Sigmoid colon (tissue), 7 donors: ENCODE results near the gene PTPN13. TPM values are rescaled to one million over a fixed set of nuclear protein-coding genes. Genes with fewer than 3 reads are reported as not detected.

Experiments used
- DNase-seq: peaks from one replicate; pipeline ENCODE4 v3.0.0-alpha.2; 2019
- H3K27ac ChIP-seq, 4 donors: fragments of 200-600 bp; sonication (generic); one replicate each; pipeline ENCODE4 v1.5.1; 2016 to 2019; ENCODE audit warnings: mild to moderate bottlenecking in 1 of 4
- H3K27me3 ChIP-seq, 3 donors: fragments of 200-600 bp; sonication (generic); one replicate each; pipeline ENCODE4 v1.5.1; 2019; ENCODE audit warnings: mild to moderate bottlenecking in 1 of 3
- H3K36me3 ChIP-seq, 4 donors: fragments of 200-600 bp; sonication (generic); one replicate each; pipeline ENCODE4 v1.5.1; 2016 to 2019
- H3K4me1 ChIP-seq, 4 donors: fragments of 200-600 bp; sonication (generic); one replicate each; pipeline ENCODE4 v1.5.1; 2017 to 2019
- H3K4me3 ChIP-seq, 4 donors: fragments of 200-600 bp; sonication (generic); one replicate each; pipeline ENCODE4 v1.5.1; 2017 to 2019; ENCODE audit warnings: mild to moderate bottlenecking in 2 of 4, moderate library complexity in 1 of 4
- H3K9me3 ChIP-seq, 4 donors: fragments of 200-600 bp in 3 of 4; sonication (generic) in 3 of 4; one replicate each; pipeline versions ENCODE4 v1.5.1 to v1.6.1; 2013 to 2019
- EP300 ChIP-seq, 4 donors: sonication (generic); formaldehyde crosslinking; IDR thresholded peaks; one replicate each; pipeline ENCODE4 v1.6.1; 2017; ENCODE audit warnings: antibody characterized with exemption in 4 of 4
- POLR2A ChIP-seq, 2 donors: fragments of 450-650 bp; IDR thresholded peaks; one replicate each; pipeline ENCODE4 v1.6.1; 2016; ENCODE audit warnings: antibody characterized with exemption in 2 of 2, mild to moderate bottlenecking in 2 of 2, moderate library complexity in 2 of 2
- POLR2AphosphoS5 ChIP-seq, 4 donors: sonication (generic); formaldehyde crosslinking; IDR thresholded peaks; one replicate each; pipeline ENCODE4 v1.6.1; 2017; ENCODE audit warnings: antibody characterized with exemption in 4 of 4
- WGBS, 2 donors: extraction: QIAGEN DNeasy Blood & Tissue Kit; methylation state at CpG; one replicate each; pipeline ENCODE4 v1.1.7; 2013; 5-methylcytosine and 5-hydroxymethylcytosine counted together
- intact Hi-C: fragments of 100-400 bp; cut with DNase I; formaldehyde crosslinking; loops from one replicate; pipeline ENCODE4 v1.15.1; 2023
- polyA plus RNA-seq, 3 donors: library from polyadenylated mRNA; stranded (reverse); fragments of 200-250 nt; gene quantifications; one replicate each; pipeline ENCODE4 v1.2.3, GENCODE V29; 2013
- total RNA-seq, 4 donors: library from RNA; depleted of rRNA; stranded (reverse); fragments of >200 nt; gene quantifications; one replicate each; pipeline ENCODE4 v1.1.0, GENCODE V29; 2016
- TF ChIP-seq, protein P1 (sequence below), 4 experiments: fragments of 450-650 bp in 3 of 4; fragments of 200-600 bp in 1 of 4; IDR thresholded peaks; one replicate each; pipeline ENCODE4 v1.5.1; 2016 to 2019; ENCODE audit warnings: antibody characterized with exemption in 4 of 4, mild to moderate bottlenecking in 3 of 4, moderate library complexity in 2 of 4
- donor health status: healthy with polysubstance abuse.
- donor health status: Bipolar disorder and iron deficiency.
- donor health status: healthy.

PTPN13 gene
- total and polyA plus RNA-seq, 7 donors: 0.60 to 16.1 (median 9.9) TPM

DNA sequence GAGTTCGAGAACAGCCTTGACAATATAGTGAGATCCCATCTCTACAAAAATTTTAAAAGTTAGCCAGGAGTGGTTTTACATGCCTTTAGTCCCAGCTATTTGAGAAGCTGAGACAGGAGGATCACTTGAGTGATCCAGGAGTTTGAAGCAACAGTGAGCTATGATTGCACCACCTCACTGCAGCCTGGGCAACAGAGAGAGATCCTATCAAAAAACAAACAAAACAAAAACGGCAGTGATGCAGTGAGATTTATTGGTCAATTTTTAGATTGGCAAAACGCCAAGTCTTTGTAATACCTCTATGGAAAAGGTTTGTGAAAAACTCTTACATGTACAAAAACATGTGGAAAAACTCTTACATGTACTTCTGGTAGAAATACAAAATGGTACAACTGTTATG, 91.3 kb downstream of the PTPN13 start:
- WGBS, 2 donors: 45 to 61% methylated on average over 3 of the region's 3 CpGs
- H3K4me1 ChIP-seq: no peaks in the 10 kb centered on the region
- no peak overlapping the region for H3K27ac ChIP-seq
- DNase-seq: no peak
- H3K4me3 ChIP-seq: no peak overlapping the region
- H3K27me3 ChIP-seq: no peaks in the 10 kb centered on the region
- intact Hi-C loops: no loop called here
- no peaks in the 10 kb centered on the region for H3K9me3 ChIP-seq
- TF ChIP-seq POLR2AphosphoS5 (IDR thresholded peaks at IDR 0.05) (no peak), EP300 (IDR thresholded peaks at IDR 0.05) (no peak), POLR2A (IDR thresholded peaks at IDR 0.05) (no peak)
- TF ChIP-seq, protein P1, sequence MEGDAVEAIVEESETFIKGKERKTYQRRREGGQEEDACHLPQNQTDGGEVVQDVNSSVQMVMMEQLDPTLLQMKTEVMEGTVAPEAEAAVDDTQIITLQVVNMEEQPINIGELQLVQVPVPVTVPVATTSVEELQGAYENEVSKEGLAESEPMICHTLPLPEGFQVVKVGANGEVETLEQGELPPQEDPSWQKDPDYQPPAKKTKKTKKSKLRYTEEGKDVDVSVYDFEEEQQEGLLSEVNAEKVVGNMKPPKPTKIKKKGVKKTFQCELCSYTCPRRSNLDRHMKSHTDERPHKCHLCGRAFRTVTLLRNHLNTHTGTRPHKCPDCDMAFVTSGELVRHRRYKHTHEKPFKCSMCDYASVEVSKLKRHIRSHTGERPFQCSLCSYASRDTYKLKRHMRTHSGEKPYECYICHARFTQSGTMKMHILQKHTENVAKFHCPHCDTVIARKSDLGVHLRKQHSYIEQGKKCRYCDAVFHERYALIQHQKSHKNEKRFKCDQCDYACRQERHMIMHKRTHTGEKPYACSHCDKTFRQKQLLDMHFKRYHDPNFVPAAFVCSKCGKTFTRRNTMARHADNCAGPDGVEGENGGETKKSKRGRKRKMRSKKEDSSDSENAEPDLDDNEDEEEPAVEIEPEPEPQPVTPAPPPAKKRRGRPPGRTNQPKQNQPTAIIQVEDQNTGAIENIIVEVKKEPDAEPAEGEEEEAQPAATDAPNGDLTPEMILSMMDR (IDR thresholded peaks at IDR 0.05): no peak
- H3K36me3 ChIP-seq: no peaks in the 10 kb centered on the region

- Histone ChIP-seq H3K27ac (no peak overlapping the region), H3K9me3 (no peaks in the 10 kb centered on the region), H3K36me3 (peaks cover 0 to 5% (median 0%) of the 10 kb centered on the region in 4 donors), H3K27me3 (no peaks in the 10 kb centered on the region), H3K4me1 (no peaks in the 10 kb centered on the region), H3K4me3 (no peak overlapping the region)
- intact Hi-C loops: no loop called here
- TF ChIP-seq POLR2AphosphoS5 (IDR thresholded peaks at IDR 0.05) (no peak), EP300 (IDR thresholded peaks at IDR 0.05) (no peak), POLR2A (IDR thresholded peaks at IDR 0.05) (no peak)
- TF ChIP-seq, protein P1 (IDR thresholded peaks at IDR 0.05): no peak
- no peak for DNase-seq
- WGBS, 2 donors: 84 to 91% methylated on average over 3 of the region's 3 CpGs
These were observed 92.6 kb downstream of the PTPN13 start for GRCh38 chr4:86686741-86687140.

- no peaks in the 10 kb centered on the region for H3K4me1 ChIP-seq
- no peak overlapping the region for H3K27ac ChIP-seq
- no peak overlapping the region for H3K4me3 ChIP-seq
- intact Hi-C loops: no loop called here
- no peaks in the 10 kb centered on the region for H3K9me3 ChIP-seq
- peaks cover 0 to 5% (median 0%) of the 10 kb centered on the region in 4 donors for H3K36me3 ChIP-seq
- no peaks in the 10 kb centered on the region for H3K27me3 ChIP-seq
- 65 to 88% methylated on average over 2 of the region's 2 CpGs for WGBS, 2 donors
- no peak for DNase-seq
- TF ChIP-seq, protein P1 (IDR thresholded peaks at IDR 0.05): no peak
- no peak for TF ChIP-seq POLR2AphosphoS5 (IDR thresholded peaks at IDR 0.05)
- TF ChIP-seq POLR2A (IDR thresholded peaks at IDR 0.05): no peak
- no peak for TF ChIP-seq EP300 (IDR thresholded peaks at IDR 0.05)
These were observed 93.9 kb downstream of the PTPN13 start for GRCh38 chr4:86688026-86688425.

DNA sequence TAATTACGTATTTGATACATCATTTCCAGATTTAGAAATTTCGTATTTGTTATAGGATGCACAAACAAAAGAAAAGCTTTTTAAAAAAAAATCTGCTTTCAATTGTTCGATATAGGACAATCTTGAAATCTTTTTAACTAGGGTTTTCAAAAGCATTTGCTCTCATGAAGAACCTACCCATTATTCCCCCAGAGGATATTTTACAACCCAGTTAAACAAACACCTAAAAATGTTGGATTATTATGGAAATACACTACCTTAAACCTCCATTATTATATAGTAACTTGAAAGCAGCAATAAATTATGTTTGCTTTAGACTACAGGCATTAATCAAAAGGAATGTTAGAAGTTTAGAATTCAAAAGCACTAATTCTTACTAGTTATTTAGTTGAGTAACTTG, 110.5 kb downstream of the PTPN13 start:
- H3K9me3 ChIP-seq: no peaks in the 10 kb centered on the region
- no peaks in the 10 kb centered on the region for H3K27me3 ChIP-seq
- no peaks in the 10 kb centered on the region for H3K4me1 ChIP-seq
- H3K27ac ChIP-seq: no peak overlapping the region
- no peak for DNase-seq
- intact Hi-C loops: no loop called here
- H3K36me3 ChIP-seq: no peaks in the 10 kb centered on the region
- TF ChIP-seq EP300 (IDR thresholded peaks at IDR 0.05) (no peak), POLR2AphosphoS5 (IDR thresholded peaks at IDR 0.05) (no peak), POLR2A (IDR thresholded peaks at IDR 0.05) (no peak)
- TF ChIP-seq, protein P1 (IDR thresholded peaks at IDR 0.05): no peak
- WGBS, 2 donors: 92 to 93% methylated on average over 3 of the region's 3 CpGs
- no peak overlapping the region for H3K4me3 ChIP-seq

DNA sequence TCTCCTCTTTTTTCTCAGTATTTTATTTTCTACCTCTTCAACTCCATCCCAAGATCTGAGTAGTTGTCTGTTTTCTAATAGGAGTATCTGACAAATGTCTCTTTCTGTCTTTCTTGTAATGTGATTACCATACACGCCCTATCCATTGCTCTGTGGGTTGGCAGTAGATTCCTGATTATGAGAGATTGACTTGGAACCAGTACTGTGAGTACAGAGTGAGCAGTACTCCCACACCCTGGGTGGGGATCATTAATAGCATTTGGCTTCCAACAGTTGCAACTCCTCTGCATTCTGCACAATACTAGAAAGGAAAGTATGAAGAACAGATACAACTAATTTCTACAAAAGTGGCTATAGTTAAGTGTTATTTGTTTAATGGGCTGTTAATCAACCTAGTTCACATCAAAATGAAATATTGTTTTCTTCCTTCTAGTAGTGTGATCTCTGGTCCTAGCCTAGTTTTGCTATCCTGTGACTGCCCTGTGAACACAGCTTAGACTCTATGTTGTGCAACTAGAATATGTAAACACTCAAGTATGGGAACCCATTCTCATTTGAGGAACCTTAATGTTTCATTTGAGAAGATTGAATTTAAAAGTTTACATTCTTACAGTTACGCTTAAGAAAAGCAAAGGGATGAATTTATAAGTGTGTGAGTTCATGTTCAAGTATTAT, 112.9 kb downstream of the PTPN13 start:
- intact Hi-C loops: no loop called here
- Histone ChIP-seq H3K27me3 (no peaks in the 10 kb centered on the region), H3K4me1 (no peaks in the 10 kb centered on the region), H3K27ac (no peak overlapping the region), H3K9me3 (no peaks in the 10 kb centered on the region), H3K36me3 (no peaks in the 10 kb centered on the region), H3K4me3 (no peak overlapping the region)
- WGBS, 2 donors: 56 to 75% methylated on average over 2 of the region's 2 CpGs
- no peak for DNase-seq
- TF ChIP-seq, protein P1 (IDR thresholded peaks at IDR 0.05): no peak
- TF ChIP-seq POLR2AphosphoS5 (IDR thresholded peaks at IDR 0.05) (no peak), EP300 (IDR thresholded peaks at IDR 0.05) (no peak), POLR2A (IDR thresholded peaks at IDR 0.05) (no peak)
